Thyroid gland (tissue), 4 donors: ENCODE data around the gene C1orf167.

Experiments used
- CTCF ChIP-seq, 6 experiments: fragments of 200-600 bp in 3 of 6; fragments of 450-650 bp in 3 of 6; sonication (generic) in 3 of 6; IDR thresholded peaks; one replicate each; pipeline ENCODE4 v1.5.1; 2016 to 2019; ENCODE audit warnings: antibody characterized with exemption in 6 of 6, mild to moderate bottlenecking in 2 of 6, inconsistent platforms in 1 of 6, moderate library complexity in 1 of 6
- POLR2A ChIP-seq, 2 donors: fragments of 450-650 bp; IDR thresholded peaks; one replicate each; pipeline ENCODE4 v1.6.1; 2017; ENCODE audit warnings: antibody characterized with exemption in 2 of 2, mild to moderate bottlenecking in 2 of 2, moderate library complexity in 1 of 2

DNA sequence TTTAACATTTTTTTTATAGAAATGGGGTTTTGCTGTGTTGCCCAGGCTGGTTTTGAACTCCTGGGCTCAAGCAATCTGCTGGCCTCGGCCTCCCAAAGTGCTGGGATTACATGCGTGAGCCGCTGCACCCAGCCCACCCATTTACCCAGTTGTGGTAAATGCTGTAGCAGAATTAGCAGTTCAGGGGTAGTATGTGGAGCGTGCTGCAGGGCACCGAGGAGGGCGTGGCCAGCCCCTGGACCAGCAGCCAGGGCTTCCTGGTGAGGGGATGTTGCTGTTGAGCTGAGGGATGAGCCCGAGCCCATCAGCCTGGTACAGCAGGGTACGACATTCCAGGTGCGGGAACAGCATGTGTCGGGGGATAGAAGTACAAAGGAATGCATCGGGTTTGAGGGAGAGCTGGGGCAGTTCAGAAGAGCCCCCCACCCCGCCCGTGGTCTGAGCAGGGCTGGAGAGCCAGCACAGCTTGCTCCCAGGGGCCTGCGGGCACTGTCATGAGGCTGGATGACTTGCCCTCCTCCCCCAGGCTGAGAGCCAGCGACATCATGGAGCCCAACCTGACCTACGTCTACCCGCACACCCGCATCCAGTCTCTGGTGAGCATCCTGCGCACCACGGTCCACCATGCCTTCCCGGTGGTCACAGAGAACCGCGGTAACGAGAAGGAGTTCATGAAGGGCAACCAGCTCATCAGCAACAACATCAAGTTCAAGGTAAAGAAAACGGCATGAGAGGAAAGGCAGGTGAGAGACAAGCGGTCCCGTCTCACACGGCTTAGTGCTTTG is 73.6 kb downstream of the C1orf167 start:
- no peak for TF ChIP-seq POLR2A (IDR thresholded peaks at IDR 0.05)
- TF ChIP-seq CTCF (IDR thresholded peaks at IDR 0.05), result no peak
